Amygdala (tissue), 56 donors: ENCODE results near the gene TPPP.

ENCODE experiments used
- DNase-seq, 56 donors: peaks; one replicate each; lab custom pipeline; 2025; lab: John Stamatoyannopoulos, UW

TPPP gene

GRCh38 chr5:652023-652515, 41.1 kb downstream of the TPPP start:
- no peak for DNase-seq

GRCh38 chr5:651296-652022, 41.7 kb downstream of the TPPP start:
- DNase-seq = no peak

DNA sequence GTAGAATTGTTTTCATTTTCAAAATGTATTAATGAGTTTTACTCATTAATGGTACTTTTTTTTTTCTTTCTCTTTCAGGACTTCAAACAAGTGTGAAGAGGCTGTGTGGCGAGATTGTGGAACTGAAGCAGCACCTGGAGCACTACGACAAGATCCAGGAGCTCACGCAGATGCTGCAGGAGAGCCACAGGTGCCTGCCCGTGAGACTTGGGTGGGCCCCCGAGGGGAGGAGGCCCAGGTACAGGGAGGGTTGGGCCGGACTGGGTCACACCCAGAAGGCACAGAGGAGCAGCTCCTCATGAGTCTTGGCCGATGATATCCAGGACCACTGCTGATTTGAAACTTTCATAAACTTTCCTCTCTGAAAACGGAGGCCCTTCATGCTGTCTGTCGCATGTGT, 45.4 kb downstream of the TPPP start:
- DNase-seq = no peak

DNA sequence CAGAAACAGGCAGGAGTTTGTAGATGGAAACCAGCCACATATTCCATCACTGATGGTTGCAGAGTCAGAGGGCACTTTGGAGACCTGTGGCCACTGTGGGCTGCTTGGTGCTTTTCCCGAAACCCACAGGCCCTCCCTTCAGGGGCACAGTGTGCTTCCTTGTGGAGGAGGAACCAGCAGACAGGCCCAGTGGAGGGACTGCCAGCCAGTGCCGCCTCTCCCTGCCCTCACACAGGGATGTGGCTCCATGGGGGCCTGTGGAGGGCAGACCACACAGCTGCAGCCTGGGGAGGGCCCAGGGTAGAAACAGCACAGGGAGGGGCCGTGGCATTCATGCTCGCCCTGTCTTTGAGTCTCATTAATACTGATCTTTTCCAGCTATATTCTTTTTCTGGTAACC, 45.8 kb downstream of the TPPP start:
- no peak for DNase-seq

- DNase-seq = no peak
These were observed 46.6 kb downstream of the TPPP start for GRCh38 chr5:646396-647201.

DNA sequence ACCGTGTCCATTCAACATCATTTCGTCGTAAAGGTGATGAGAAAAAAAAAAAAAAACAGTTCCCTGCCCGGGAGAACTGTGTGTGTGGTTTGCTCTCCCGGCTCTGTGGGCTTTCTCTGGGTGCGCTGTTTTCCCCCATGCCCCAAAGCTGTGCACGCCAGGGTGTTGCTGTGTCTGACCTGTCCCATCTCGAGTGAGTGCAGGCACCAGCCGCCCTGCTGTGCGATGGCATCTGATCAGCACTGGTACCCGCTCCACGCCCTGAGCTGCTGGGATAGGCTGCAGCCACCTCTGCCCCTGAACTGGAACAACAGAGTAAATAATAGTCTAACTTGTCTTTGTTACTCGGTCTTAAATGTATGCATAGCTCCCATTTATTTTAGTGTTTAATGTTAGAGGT, 47.7 kb downstream of the TPPP start:
- no peak for DNase-seq

DNA sequence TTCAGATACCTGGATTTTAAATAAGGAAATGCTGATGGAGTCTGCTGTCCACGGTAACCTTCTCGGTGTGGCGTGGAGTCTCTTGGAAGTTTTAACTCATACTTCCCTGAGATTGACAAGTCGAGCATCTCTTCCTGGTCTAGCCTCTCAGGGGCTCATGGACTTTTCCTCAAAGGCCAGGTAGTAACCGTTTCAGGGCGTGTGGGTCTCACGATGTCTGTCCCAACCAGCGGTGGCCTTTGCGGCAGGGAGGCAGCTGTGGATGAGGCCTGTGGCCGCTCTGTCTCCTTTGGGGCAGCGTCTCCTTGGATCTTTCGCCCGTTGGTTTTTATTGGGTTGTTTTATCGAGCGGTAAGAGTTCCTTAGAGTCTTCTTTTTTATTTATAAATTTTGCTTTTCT, 48.2 kb downstream of the TPPP start:
- no peak for DNase-seq

DNA sequence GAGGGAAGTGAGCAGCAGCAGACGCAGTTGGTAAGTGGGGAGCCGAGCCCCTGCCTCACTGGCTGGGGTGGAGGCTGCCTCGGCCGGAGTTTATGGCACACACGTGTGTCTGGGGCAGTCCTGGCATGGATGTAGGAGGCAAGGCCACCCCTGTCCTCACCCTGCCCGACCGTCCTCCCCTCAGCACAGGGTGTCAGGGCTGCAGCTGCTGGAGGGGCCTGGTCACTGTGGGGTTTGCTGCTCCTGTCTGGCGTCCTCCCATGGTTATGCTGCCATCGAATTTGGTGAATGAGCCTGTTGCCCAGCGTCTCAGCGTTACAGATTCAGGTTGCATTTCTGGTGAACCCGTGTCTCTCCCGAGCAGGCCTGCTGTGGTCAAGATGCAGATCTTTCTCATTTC, 48.6 kb downstream of the TPPP start:
- DNase-seq = no peak

DNA sequence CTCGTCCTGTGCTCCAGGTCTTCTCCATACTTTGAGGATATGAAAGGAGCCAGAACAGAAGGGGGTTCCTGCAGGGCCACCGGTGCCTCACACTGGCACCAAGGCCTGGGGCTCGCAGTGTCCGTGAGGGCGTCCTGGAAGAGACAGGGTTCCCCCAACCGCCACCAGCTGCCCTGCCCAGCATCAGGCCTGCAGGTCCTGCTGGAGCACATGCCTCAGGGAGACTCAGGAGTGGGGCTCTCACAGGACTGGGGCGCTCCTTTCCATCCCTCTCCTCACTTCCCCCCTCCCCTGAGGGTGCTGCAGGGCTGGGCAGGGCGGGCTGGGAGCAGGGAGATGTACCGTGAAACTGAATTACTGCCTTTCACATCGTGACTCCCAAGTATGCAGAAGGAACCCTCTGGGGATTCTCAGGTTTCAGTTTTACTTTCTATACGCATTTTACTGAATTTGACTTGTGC, 49.3 kb downstream of the TPPP start:
- no peak for DNase-seq

- no peak for DNase-seq
These were observed 49.8 kb downstream of the TPPP start for GRCh38 chr5:643351-643801.

- no peak for DNase-seq
These were observed 50.7 kb downstream of the TPPP start for GRCh38 chr5:642481-642880.

- no peak for DNase-seq
These were observed 51.8 kb downstream of the TPPP start for GRCh38 chr5:641331-641765.

- no peak for DNase-seq
These were observed 52.5 kb downstream of the TPPP start for GRCh38 chr5:640461-641330.

GRCh38 chr5:639584-640213, 53.5 kb downstream of the TPPP start:
- no peak for DNase-seq

DNA sequence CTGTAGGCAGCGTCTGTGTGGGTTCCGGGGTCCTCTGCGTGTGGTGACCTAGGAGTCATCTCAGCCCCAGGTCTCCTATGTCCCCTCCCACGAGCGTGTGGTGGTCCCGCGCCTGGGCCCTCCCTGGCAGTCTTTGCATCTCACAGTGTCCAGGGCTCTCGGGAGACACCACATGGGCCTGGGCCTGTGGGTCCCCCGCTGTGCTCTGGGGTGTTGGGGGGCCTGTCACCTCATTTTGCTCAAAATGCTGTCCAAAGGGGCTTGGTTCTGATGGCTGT, 54.0 kb downstream of the TPPP start:
- DNase-seq = no peak

GRCh38 chr5:638501-639252, 54.5 kb downstream of the TPPP start:
- no peak for DNase-seq

DNA sequence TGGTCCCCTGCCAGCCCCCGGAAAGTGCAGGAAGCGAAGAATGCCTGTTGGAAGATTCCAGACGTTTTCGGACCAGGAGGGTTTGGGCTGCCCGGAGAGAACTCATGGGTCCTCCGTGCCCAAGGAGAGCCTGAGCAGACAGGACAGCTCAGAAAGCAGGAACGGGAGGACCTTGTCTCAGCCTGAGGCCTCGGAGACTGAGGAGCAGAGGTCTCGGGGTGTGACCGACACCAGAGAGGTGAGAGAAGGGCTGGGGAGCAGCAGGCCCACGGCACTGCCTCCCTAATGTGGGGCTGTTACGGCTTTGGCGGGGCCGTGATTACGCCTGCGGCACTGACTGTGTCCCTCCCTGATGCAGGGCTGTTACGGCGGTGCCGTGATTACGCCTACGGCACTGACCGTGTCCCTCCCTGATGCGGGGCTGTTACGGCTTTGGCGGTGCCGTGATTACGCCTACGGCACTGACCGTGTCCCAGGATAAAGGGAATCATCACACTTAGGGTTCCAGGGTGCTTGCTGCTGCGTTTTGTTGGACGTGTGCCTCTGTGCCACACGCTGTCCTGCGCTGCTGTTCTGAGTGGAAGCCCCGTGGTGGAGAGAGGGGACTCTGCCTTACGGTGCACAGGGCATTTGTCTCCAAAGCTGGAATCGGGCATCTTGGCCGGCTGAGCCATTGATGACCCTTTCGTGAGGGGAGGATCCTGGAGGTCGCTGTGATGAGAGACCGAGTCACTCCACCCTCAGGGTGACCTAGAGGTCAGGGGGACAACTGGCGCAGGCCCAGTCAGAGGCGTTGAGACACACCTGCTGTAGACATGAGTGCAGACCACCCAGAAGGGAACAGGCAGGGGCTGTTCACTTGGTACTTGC, 55.3 kb downstream of the TPPP start:
- no peak for DNase-seq

- no peak for DNase-seq
These were observed 56.2 kb downstream of the TPPP start for GRCh38 chr5:636951-637350.
